ENCODE measurements around the gene MLLT3.

The MLLT3 gene

DNA sequence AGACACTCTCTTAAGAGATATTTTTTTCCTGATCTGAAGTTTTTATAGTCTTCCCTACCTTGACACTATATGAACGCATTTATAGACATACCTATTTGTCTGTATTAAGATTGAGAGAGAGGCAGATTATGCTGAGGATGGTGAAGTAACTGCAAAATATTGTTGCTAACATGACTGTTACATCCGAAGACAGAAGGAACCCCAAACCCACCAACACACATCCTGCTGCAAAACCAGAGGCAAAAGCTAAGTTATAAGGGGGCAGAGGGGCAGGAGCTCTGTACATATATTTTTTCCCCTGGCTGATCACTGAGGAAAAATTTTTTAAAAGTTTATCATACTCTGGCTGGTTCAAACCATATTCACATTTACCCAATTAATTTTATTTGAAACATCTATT, 279.0 kb downstream of the MLLT3 start:
- DNase-seq (ENCODE audit: low spot score), result no peak

DNA sequence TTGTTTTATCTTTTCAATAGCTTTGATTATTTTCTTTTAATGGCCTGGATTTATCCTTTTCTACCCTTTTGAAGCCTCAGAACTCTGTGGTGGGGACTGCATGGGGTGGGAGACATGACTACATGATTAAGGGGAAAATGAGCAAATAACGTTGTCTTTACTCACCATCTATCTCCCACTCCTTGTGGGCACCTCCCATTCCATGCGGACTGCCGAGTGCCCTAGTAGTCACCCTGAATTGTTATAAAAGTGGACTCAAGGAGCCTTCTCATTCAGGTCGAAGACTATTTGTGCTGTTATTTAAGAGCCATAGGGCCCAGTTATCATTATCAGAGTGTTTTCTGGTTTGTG, 281.8 kb downstream of the MLLT3 start:
- no peak for DNase-seq (ENCODE audit: low spot score)

DNA sequence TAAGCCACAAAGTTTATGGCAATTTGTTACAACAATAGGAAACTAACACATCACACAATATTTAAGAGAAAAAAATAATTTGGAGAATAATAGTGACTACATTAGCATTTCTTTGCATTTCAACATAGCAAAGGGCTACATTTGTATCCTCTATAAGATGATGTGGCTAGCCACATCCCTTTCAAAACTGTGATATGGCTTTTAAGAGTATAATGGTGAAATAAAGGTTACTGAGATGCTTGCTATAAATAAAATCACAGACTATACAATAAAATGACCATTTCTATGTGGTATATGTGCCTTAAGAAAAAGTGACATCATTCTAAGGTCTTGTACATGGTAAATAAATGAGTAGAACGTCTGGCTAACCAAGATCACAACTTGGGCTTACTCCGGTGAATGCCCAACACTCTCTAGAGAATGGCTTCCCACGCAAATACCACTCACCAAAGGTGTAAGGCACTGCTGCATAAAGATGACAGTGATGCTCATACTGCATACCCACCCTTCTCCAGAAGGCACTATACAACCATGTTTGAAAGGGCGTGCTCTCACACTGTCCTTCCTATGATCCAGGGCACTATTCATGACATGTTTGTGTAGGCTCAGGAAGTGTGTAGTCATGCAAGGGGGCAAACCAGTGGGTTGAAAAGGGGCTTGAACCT, 286.5 kb downstream of the MLLT3 start:
- DNase-seq (ENCODE audit: low spot score), result no peak

- DNase-seq (ENCODE audit: low spot score), result no peak
Observed at GRCh38 chr9:20333991-20334390, 288.3 kb downstream of the MLLT3 start.

DNA sequence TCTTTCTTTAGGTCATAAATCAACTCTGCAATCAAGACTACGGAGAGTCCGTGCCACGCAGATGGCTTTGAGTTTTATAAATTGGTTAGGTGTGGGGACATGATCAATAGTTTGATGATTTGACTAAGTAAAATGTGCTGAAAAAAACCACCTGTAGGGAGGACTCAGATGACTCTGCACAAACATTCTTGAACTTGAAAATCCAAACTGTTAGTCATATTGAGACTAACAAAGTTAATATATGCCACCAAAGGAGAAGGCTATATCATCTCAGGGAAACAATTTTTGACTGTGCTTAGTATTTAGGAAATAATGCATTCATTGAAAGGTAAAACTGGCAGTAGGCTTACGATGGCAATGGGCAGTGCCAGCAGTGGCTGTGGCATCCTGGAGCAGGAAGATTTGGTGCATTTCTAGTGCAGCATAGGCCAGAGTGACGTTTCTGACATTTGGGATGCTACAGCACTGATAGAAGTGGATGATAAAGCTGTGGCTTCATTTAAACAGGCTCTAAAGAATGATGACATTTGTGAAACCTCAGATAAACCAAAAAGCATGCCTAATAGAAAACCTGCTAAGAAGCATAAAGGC, 291.1 kb downstream of the MLLT3 start:
- no peak for DNase-seq (ENCODE audit: low spot score)

- DNase-seq (ENCODE audit: low spot score), result no peak
Observed at GRCh38 chr9:20330688-20331087, 291.6 kb downstream of the MLLT3 start.

- DNase-seq (ENCODE audit: low spot score), result no peak
Observed at GRCh38 chr9:20326516-20326915, 295.8 kb downstream of the MLLT3 start.

GRCh38 chr9:20325008-20325407, 297.3 kb downstream of the MLLT3 start:
- DNase-seq (ENCODE audit: low spot score), result no peak

- DNase-seq (ENCODE audit: low spot score), result no peak
Observed at GRCh38 chr9:20322212-20322611, 300.1 kb downstream of the MLLT3 start.

DNA sequence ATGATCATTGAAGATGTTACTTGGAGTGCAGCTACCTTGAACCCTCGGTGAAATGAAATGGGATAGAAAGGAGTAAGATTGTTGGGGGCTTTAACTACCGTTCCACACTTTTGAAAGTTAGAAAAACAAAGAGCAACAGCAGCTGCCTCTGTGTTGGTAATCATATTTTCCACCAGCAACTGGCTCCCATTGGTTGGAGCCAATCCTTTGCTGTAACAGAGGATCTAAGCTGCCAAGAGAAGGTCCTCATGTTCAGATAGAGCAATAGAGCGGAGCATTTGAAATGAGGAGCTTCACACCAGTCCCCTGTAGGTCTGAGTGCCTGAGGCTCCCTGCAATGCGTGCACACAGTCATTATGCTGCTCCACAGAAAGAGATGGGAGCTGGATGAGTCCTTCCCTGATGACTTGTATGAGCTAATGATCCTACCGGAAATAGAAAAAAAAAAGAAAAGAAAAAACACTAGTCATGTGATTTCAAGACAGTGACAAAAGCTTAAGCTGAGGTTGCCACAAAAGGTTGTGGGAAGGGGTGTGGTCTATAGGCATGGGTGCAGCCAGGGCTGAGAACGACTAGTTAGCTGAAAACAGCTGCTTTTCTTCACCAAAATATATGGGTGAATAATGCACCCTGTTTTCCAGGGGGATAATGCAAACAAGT, 300.7 kb downstream of the MLLT3 start:
- no peak for DNase-seq (ENCODE audit: low spot score)

DNA sequence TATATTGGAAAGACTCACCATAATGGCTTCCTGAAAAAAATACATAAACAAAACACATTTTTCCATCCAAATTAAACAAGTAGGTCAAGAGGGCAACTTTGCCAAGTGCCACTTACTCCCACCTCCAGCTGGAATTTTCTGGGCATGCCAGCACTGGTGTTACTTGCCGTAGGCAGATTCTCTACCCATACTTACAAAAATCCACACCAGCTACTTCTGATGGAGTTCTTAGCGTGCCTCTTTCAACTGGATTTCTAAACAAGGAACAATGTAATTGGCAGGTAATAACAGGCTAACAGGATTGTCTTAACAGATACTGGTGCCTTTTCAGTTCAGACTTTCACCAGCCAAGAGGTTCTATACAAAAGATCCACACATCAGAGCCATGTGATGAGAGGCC, 301.4 kb downstream of the MLLT3 start:
- DNase-seq (ENCODE audit: low spot score), result no peak

GRCh38 chr9:20319641-20320337, 302.5 kb downstream of the MLLT3 start:
- peak; percentile 53 for DNase-seq (ENCODE audit: low spot score)

GRCh38 chr9:20319241-20319640, 303.1 kb downstream of the MLLT3 start:
- no peak for DNase-seq (ENCODE audit: low spot score)

- DNase-seq (ENCODE audit: low spot score), result no peak
Observed at GRCh38 chr9:20317701-20318100, 304.6 kb downstream of the MLLT3 start.

DNA sequence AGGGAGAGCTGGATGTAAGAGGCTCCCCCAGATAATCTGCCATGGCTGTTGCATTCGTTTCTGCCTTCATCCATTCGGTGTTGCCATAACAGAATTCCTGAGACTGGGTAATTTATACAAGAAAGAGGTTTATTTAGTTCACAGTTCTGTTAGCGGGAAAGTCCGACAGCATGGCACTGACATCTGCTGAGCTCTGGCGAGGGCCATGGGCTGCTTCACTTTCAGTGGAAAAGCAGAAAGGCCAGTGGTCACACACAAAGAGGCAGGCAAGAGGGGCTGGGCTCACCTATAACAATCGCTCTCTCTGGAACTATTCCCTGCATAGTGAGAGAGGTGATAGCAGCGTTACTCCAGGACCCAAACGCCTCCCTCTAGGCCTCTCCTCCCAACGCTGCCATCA, 305.9 kb downstream of the MLLT3 start:
- DNase-seq (ENCODE audit: low spot score), result no peak

GRCh38 chr9:20315677-20316076, 306.6 kb downstream of the MLLT3 start:
- no peak for DNase-seq (ENCODE audit: low spot score)

- no peak for DNase-seq (ENCODE audit: low spot score)
Observed at GRCh38 chr9:20314981-20315380, 307.3 kb downstream of the MLLT3 start.

DNA sequence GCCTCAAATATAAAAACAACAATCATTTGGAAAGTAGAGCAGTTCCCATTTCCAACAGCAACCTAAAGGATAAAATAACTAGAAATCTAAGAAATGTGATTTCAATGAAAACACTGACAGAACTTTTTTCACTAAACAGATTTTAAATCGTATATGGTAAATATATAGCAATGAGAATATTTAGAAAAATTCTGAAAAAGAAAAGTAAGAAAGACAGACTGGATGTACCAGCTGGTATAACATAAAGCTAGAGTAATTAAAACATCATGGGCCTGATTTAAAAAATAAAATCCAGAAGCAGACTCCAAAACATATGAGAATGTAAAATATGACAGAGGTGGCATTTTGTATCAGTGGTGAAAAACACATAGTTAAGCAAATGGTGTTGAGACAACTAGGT, 308.9 kb downstream of the MLLT3 start:
- DNase-seq (ENCODE audit: low spot score), result no peak

- DNase-seq (ENCODE audit: low spot score), result peak; percentile 35
Observed at GRCh38 chr9:20312732-20313131, 309.6 kb downstream of the MLLT3 start.

DNA sequence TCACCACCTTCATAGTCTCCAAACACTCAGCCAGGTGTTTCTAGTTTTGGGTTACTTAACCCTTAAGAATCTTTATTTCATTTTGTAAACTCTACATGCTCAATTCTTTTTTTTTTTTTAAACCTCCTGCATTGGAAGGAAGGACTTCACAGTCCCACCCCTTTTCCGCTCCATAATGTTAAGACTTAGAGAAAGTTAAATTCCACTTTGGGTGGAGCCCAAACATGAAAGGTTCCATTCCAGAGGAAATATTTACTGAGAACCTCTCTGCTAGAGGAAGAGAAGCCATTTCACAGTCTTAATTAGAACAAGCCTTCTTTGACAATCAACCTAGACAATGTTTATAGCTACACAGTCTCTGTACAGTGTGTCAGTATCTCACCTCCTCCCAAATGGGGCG, 312.3 kb downstream of the MLLT3 start:
- DNase-seq (ENCODE audit: low spot score), result no peak

GRCh38 chr9:20309124-20309523, 313.2 kb downstream of the MLLT3 start:
- no peak for DNase-seq (ENCODE audit: low spot score)

DNA sequence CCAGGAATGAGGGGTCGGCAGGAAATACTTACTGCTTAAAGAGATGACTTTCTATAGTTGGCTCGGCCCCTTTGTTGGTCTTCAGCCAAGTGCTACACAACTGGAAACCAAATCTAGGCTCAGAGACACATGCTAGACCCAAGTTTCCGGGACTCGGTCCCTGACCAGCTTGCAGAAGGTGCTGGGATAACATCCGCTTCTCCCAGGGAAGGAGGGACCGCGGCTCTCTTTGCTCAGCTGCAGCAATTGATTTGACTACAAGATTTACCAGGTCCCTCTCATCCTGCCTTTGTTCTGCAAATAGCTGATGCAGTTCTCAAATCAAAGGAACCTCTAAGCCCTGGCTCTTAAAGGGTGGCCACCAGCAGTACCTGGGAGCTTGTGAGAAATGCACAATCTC, 314.7 kb downstream of the MLLT3 start:
- DNase-seq (ENCODE audit: low spot score), result no peak

DNA sequence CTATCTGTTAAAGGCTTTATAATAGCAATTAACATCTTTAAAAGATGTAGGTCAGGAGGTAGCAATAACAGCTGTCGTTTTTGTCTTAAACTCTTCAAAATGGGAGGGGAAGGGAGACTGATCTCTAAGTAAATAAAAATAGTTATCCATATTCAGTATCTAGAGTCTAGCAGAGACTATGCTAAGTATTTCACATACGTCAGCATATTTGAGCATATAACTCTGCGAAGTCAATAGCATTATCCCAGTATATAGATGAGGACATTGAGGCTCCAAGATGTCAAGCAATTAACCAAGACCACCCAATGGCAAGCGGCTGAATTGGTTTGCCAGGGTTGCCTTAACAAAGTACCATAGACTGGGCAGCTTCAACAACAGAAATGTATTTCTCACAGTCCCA, 316.8 kb downstream of the MLLT3 start:
- no peak for DNase-seq (ENCODE audit: low spot score)

All from LoVo (cell line).